Hepatocyte (in vitro differentiated cells): Measurements from ENCODE around the gene ADA. TPM values are rescaled to one million over a fixed set of nuclear protein-coding genes. Genes with fewer than 3 reads are reported as not detected.

Experiments
- DNase-seq: peaks from one replicate; pipeline ENCODE4 v3.0.0-alpha.2; 2016; ENCODE audit warnings: low spot score
- H2AFZ ChIP-seq: fragments of 200-600 bp; sonication (generic); 2 replicates; pipeline ENCODE4 v1.6.0; 2016; ENCODE audit warnings: antibody characterized with exemption, mild to moderate bottlenecking
- H3K27ac ChIP-seq: fragments of 200-600 bp; sonication (generic); 2 replicates; pipeline ENCODE4 v1.5.1; 2016; ENCODE audit warnings: mild to moderate bottlenecking
- H3K27me3 ChIP-seq: fragments of 200-600 bp; sonication (generic); 2 replicates; pipeline ENCODE4 v1.6.1; 2016
- H3K36me3 ChIP-seq: fragments of 200-600 bp; sonication (generic); replicated peaks from 2 replicates; pipeline ENCODE4 v1.5.1; 2016; ENCODE audit warnings: low read depth; ENCODE audit not compliant: insufficient read depth
- H3K4me1 ChIP-seq: fragments of 200-600 bp; sonication (generic); 2 replicates; pipeline ENCODE4 v1.5.1; 2016; ENCODE audit warnings: mild to moderate bottlenecking, moderate library complexity; ENCODE audit not compliant: insufficient read depth
- H3K4me2 ChIP-seq: fragments of 200-600 bp; sonication (generic); 2 replicates; pipeline ENCODE4 v1.6.0; 2016
- H3K4me3 ChIP-seq: fragments of 200-600 bp; sonication (generic); 2 replicates; pipeline ENCODE4 v1.5.1; 2016; ENCODE audit warnings: mild to moderate bottlenecking
- H3K79me2 ChIP-seq: fragments of 200-600 bp; sonication (generic); 2 replicates; pipeline ENCODE4 v1.6.0; 2017; ENCODE audit warnings: mild to moderate bottlenecking
- H3K9me2 ChIP-seq: fragments of 200-600 bp; sonication (generic); replicated peaks from 2 replicates; pipeline ENCODE4 v1.6.0; 2017; ENCODE audit warnings: mild to moderate bottlenecking; ENCODE audit not compliant: insufficient read depth
- H3K9me3 ChIP-seq: fragments of 200-600 bp; sonication (generic); 2 replicates; pipeline ENCODE4 v1.5.1; 2016; ENCODE audit warnings: low read depth, mild to moderate bottlenecking
- H4K20me1 ChIP-seq: fragments of 200-600 bp; sonication (generic); 2 replicates; pipeline ENCODE4 v1.6.0; 2016; ENCODE audit warnings: mild to moderate bottlenecking; ENCODE audit not compliant: insufficient read depth, poor library complexity, severe bottlenecking
- EZH2 ChIP-seq: fragments of 200-600 bp; sonication (generic); IDR thresholded peaks from 2 replicates; pipeline ENCODE4 v1.6.1; 2016; ENCODE audit warnings: antibody characterized with exemption, mild to moderate bottlenecking, borderline replicate concordance
- EZH2phosphoT487 ChIP-seq: fragments of 200-600 bp; sonication (generic); IDR thresholded peaks from one replicate; pipeline ENCODE4 v1.6.1; 2018; ENCODE audit warnings: antibody characterized with exemption, mild to moderate bottlenecking, low read depth, moderate library complexity; ENCODE audit not compliant: unreplicated experiment, severe bottlenecking
- WGBS: methylation state at CpG from one replicate; pipeline ENCODE4 v1.1.6; 2016; ENCODE audit warnings: low lambda C conversion rate; ENCODE audit errors: missing lambda C conversion rate; 5-methylcytosine and 5-hydroxymethylcytosine counted together
- polyA plus RNA-seq: library from polyadenylated mRNA; unstranded; fragments of >200 nt; fragmentation: Nextera tagmentation; extraction: Ambion mirVana; gene quantifications from 2 replicates; pipeline ENCODE4 v1.2.1, GENCODE V29; 2016
- total RNA-seq: library from RNA; depleted of rRNA; stranded (reverse); fragments of >200 nt; gene quantifications from 2 replicates; pipeline ENCODE4 v1.2.3, GENCODE V29; 2014
- TF ChIP-seq, protein P1 (sequence below): fragments of 200-600 bp; sonication (generic); IDR thresholded peaks from 2 replicates; pipeline ENCODE4 v1.5.1; 2016; ENCODE audit warnings: antibody characterized with exemption, mild to moderate bottlenecking; ENCODE audit not compliant: poor library complexity

ADA gene
- total and polyA plus RNA-seq, 2 experiments from 2014 or later: 10.4 to 13.5 TPM

DNA sequence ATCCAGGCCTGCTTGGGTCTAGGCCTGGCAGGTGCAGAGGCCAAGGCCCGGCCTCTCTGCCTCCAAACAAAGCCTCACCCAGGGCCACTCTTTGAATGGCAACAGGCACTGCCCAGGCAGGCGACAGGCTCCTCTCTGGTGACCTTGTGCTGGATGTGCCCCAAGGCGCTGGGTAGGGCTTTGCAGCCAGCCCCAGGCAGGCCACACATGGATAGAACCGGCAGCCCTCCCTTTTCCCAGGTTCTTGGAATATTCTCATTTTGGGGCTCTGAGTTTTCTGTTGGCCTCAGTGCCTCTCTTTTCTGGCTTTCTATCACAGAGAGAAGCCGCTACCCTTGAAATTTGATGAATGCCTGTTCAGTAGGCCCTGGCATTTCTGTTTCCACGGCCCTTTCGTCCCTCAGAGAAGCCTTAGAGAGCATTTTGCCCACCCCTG, 50.2 kb downstream of the ADA start:
- peaks cover 9% of the 10 kb centered on the region for H3K79me2 ChIP-seq
- no peak for TF ChIP-seq EZH2phosphoT487
- TF ChIP-seq, protein P1, sequence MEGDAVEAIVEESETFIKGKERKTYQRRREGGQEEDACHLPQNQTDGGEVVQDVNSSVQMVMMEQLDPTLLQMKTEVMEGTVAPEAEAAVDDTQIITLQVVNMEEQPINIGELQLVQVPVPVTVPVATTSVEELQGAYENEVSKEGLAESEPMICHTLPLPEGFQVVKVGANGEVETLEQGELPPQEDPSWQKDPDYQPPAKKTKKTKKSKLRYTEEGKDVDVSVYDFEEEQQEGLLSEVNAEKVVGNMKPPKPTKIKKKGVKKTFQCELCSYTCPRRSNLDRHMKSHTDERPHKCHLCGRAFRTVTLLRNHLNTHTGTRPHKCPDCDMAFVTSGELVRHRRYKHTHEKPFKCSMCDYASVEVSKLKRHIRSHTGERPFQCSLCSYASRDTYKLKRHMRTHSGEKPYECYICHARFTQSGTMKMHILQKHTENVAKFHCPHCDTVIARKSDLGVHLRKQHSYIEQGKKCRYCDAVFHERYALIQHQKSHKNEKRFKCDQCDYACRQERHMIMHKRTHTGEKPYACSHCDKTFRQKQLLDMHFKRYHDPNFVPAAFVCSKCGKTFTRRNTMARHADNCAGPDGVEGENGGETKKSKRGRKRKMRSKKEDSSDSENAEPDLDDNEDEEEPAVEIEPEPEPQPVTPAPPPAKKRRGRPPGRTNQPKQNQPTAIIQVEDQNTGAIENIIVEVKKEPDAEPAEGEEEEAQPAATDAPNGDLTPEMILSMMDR: no peak
- H3K9me2 ChIP-seq: no peaks in the 10 kb centered on the region
- peak overlapping the region; percentile 54 for H3K27ac ChIP-seq
- H4K20me1 ChIP-seq: no peaks in the 10 kb centered on the region
- H3K9me3 ChIP-seq: no peaks in the 10 kb centered on the region
- no peak overlapping the region for H3K4me2 ChIP-seq
- H3K4me1 ChIP-seq: peaks cover 16% of the 10 kb centered on the region
- no peak for DNase-seq
- 88% methylated on average over 7 of the region's 7 CpGs for WGBS
- H3K27me3 ChIP-seq: no peaks in the 10 kb centered on the region
- no peak overlapping the region for H3K4me3 ChIP-seq
- no peak overlapping the region for H2AFZ ChIP-seq
- no peaks in the 10 kb centered on the region for H3K36me3 ChIP-seq

DNA sequence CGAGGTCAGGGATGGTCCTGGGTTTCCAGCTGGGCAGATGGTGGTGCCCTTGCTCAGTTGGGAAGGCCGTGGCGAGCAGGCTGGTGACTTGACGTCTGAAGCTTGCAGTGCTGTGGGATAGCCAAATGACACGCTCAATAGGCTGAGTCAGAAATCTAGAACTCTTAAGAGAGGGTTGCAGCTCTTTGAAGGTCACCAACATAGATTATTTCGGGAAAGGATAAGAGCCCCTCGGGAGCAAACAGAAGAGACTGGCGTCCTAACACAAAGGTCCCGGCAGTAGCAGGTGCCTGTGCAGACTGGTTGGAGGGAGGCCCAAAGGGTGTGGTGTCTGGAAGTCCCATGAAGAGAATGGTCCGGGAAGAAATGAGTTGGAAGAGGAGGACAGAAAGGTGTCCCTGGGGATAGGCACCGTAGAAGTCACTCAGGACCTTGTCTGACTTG, 50.7 kb downstream of the ADA start:
- DNase-seq: no peak
- Histone ChIP-seq H3K9me2 (no peaks in the 10 kb centered on the region), H2AFZ (no peak overlapping the region), H3K36me3 (no peaks in the 10 kb centered on the region), H3K4me1 (peaks cover 16% of the 10 kb centered on the region), H3K4me2 (no peak overlapping the region), H3K4me3 (no peak overlapping the region), H3K27me3 (no peaks in the 10 kb centered on the region), H3K9me3 (no peaks in the 10 kb centered on the region), H4K20me1 (no peaks in the 10 kb centered on the region), H3K27ac (peak overlapping the region; percentile 54), H3K79me2 (peaks cover 12% of the 10 kb centered on the region)
- TF ChIP-seq EZH2phosphoT487: no peak
- TF ChIP-seq, protein P1: no peak
- TF ChIP-seq EZH2: no peak
- 93% methylated on average over 11 of the region's 11 CpGs for WGBS

DNA sequence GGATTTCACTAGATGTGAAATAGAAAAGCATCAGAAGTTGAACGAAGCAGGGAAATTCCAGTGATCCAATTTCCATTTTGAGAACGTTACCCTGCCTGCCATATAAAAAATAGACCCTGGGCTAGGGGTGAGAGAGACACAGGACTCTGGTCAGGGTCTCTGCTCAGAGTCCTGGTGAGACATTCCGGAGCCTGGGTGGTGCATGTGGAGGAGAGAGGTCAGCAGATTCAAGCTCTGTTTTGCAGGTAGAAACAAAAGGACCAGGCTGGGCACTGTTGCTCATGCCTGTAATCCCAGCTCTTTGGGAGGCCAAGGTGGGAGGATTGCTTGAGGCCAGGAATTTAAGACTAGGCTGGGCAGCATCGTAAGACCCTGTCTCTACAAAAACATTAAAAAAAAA, 51.2 kb downstream of the ADA start:
- TF ChIP-seq EZH2: no peak
- TF ChIP-seq, protein P1: no peak
- TF ChIP-seq EZH2phosphoT487: no peak
- 92% methylated on average over 4 of the region's 4 CpGs for WGBS
- H3K27me3 ChIP-seq: no peaks in the 10 kb centered on the region
- H3K4me3 ChIP-seq: no peak overlapping the region
- H3K79me2 ChIP-seq: peaks cover 16% of the 10 kb centered on the region
- H3K4me1 ChIP-seq: peaks cover 16% of the 10 kb centered on the region
- no peaks in the 10 kb centered on the region for H4K20me1 ChIP-seq
- no peaks in the 10 kb centered on the region for H3K36me3 ChIP-seq
- no peak for DNase-seq
- H3K9me3 ChIP-seq: no peaks in the 10 kb centered on the region
- no peak overlapping the region for H2AFZ ChIP-seq
- peak overlapping the region; percentile 54 for H3K27ac ChIP-seq
- H3K9me2 ChIP-seq: no peaks in the 10 kb centered on the region
- no peak overlapping the region for H3K4me2 ChIP-seq

DNA sequence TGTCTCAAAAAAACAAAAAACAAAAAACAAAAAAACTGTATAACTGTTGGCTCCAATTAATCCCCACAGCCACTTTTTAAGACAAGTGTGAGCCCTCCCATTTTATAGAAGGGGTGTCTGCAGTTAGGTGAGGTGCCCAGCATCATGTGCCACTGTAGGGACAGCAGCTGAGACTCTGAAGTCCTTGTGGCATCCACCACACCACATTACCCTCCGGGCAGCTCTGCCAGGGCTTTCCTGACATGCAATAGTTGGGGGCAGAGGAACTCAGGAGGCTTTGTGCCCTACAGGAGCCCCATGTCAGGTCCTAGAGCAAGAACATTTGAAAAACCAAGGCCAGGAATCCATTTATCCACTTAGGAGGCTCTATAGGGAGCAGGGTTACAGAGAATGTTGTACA, 51.8 kb downstream of the ADA start:
- Histone ChIP-seq H4K20me1 (no peaks in the 10 kb centered on the region), H3K27ac (no peak overlapping the region), H3K4me3 (no peak overlapping the region), H3K9me2 (no peaks in the 10 kb centered on the region), H3K4me2 (no peak overlapping the region), H3K79me2 (peaks cover 22% of the 10 kb centered on the region), H2AFZ (no peak overlapping the region), H3K27me3 (no peaks in the 10 kb centered on the region), H3K36me3 (no peaks in the 10 kb centered on the region), H3K9me3 (no peaks in the 10 kb centered on the region), H3K4me1 (peaks cover 16% of the 10 kb centered on the region)
- 83% methylated on average over 1 of the region's 1 CpG for WGBS
- DNase-seq: no peak
- TF ChIP-seq EZH2phosphoT487 (no peak), EZH2 (no peak)
- TF ChIP-seq, protein P1: no peak
